GM19351 (cell line): Measurements from ENCODE around the gene CNTNAP2.

Experiments used
- ATAC-seq: cut with Tn5 transposase; IDR thresholded peaks from one replicate; pipeline ENCODE4 v1.9.1; 2021; ENCODE audit warnings: mild to moderate bottlenecking, moderate library complexity; ENCODE audit not compliant: unreplicated experiment

CNTNAP2 gene

DNA sequence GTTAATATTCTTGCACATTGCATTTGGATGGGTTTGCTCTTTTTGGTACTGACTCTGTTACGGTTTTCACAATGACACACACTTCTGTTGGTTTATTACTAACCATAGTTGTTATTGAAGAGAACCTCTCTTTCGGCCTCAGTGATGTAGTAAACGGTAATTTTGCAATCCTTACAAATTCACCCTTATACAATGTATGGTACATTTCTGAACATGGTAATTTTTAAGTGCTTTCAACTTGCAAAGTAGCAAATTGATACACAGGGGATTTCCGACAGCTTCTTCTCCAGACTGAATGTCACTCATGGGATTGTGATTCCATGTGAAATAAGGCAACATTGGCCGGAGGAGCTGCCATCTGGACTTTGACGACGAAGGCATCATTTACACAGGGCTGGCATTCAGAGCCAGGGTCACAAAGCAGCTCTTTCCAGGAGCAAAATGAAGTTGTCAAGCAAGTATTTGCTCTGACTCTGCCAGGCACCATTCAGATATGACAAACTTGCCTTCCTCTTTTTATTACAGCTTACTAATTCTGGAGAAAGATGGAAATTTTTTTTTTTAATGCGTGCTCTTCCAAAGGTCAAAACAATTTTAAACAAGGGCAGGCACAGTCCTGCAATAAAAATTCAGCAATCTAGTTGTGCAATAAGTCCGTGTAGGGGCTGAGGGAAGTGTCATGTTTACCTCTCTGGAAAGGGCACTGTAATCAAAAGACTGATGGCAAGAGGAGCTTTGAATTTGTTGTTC is 1762.5 kb downstream of the CNTNAP2 start:
- no peak for ATAC-seq

DNA sequence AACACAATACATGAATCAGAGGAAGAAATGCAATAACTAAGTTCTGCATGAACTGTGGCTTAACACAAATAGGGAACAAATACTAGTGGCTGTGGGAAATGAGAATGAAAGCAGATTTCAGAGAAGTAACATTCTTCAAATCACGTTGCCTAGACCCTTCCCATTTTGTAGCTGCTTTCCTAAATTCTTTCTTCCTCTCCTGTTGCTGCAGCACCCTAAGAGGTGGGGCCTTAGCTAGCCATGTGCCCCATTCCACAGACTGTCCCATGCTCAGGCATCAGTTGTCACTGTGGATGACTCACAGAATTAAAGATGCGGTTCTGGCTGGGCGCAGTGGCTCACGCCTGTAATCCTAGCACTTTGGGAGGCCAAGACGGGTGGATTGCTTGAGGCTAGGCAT is 1769.3 kb downstream of the CNTNAP2 start:
- no peak for ATAC-seq

DNA sequence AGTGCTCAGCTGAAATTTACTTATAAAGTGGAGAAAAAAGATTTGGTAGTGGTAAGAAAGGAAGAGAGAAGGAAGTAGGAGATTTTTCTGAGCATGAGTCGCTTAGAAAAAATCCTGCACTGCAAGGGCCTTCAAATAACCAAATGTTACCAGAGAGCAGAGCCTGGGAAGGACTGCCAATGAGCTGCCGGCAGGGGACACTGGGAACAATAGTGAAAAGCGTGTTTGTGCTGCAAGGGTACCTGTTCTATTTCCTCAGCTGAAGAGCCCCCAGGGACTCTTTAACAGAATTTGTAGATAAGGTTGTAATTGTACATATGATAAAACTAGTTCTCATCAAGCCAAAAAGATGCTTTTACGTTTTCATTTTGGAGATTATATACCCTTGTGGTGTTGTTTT is 1777.7 kb downstream of the CNTNAP2 start:
- ATAC-seq, result no peak

DNA sequence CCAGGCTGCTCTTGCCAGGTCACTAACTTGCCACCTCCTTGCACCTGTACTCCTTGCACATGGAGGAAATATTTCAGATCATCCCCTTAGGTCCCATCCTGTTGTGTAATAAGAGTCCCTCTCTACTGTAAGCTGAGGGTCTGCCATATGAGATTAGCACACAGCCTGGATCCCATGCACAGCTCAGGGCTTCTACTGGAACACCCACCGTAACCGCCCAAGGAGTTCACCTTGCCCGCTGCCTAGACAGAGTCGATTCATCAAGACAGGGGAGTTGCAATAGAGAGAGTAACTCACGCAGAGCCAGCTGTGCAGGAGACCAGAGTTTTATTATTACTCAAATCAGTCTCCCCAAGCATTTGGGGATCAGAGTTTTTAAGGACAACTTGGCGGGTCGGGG is 1779.5 kb downstream of the CNTNAP2 start:
- ATAC-seq, result no peak

DNA sequence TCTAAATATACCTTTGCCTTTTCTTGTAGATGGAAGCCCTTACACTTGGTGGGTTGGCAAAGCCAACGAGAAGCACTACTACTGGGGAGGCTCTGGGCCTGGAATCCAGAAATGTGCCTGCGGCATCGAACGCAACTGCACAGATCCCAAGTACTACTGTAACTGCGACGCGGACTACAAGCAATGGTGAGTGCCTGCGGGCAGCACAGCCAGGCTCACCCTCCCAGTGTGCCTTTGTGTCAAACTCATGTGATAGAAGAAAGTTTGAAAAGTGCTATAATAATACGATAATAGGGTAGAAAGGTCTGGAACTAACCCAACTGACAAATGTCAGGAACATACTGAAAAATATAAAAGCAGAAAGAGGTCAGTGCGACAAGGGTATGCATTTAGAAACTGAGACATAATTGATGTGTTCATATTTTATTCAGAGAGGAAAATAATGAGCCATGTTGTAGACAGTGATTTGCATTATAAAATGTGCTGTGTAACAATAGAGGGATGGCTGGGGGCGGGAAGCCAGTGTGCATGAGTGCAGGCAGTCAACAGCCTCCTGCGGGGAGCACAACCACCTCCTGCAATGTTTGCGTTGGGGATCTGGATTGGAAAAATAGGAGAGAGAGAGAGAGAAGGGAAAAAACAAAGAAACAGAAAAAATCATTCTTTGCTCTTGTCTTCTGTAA is 1787.1 kb downstream of the CNTNAP2 start:
- no peak for ATAC-seq

DNA sequence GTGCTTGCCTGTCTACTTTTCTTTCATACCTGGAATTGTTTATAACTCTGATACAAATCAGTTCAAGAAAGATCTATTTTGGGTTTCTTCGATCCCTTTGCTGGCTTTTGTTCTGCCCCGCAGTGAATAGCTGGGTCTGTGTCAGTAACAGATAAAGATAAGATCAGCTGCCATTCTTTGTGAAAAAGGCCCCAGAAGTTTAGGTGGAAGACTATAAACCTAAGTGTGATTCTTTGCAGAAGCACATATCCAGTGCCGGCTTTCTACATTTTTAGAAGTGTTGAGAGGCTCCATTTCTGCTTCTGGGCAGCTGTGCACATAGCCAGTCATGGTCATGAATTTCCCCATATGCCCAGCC is 1787.6 kb downstream of the CNTNAP2 start:
- ATAC-seq, result no peak

DNA sequence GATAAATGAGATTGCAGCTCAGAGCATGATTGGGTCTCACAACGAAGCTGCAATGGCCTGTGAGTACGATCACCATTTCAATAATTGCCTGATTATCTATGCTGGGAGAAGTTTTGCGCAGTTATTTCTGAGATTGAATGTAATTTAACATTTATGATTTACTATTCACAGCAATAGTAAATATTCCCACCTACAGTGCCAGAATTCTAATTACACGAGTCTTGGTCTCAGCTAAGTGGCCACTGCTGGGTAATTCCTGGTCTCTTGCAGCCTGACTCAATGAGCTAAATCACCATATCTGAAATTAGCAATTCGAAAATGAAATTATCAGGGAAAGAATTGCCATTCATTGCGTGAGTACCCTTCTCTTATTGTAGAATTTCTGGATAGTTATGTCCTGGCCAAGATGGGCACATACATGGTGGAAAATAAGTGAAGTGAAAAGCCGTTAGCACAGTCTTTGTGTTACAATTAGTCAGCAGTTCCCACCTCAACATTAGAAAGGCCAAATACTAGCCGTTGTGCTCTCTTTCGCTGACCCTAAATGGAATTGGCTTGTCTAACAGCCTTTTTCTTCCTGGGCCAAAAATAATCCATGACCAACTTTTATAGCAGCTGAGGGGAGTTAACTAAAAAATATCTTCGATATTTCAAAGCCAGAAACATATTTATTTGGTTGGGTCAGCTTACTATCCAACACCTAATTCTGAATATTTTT is 1793.0 kb downstream of the CNTNAP2 start:
- ATAC-seq, result no peak

DNA sequence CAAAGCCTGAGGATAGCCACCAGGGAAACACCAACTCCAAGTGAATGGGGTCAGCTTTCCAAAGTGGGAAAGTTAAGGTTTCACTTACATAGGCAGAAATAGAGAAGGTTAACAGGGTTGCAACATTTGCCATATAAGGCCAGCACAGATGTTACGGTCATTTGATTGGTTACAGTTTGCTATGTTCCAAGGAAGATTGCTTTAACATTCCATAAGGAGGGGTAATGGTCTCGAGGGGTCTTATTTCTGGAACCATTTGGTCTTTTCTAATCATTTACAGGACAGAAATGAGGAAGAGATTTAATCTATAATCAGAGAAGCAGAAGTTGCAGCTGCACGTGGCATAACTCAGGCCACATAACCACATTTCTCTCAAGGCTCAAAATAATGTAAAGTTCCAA is 1794.6 kb downstream of the CNTNAP2 start:
- no peak for ATAC-seq

DNA sequence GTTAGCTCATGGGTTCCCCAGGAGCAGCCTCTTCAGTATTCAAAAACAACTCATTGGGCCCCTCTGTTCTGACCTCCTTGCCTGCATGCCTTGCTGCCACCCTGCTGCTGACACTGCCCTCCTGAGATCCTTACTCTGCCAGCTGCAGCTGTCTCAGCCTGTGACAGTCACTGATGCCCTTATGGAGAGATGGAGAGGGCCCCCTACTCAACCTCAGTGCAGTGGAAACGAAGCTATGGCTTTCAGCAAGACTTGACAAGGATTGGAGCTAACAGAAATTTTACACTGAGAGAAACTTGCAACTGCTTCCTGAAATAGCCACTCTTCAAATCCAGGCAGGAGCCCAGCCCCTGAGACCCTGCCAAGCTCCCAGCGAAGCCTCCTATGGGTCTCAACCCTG is 1795.7 kb downstream of the CNTNAP2 start:
- no peak for ATAC-seq

DNA sequence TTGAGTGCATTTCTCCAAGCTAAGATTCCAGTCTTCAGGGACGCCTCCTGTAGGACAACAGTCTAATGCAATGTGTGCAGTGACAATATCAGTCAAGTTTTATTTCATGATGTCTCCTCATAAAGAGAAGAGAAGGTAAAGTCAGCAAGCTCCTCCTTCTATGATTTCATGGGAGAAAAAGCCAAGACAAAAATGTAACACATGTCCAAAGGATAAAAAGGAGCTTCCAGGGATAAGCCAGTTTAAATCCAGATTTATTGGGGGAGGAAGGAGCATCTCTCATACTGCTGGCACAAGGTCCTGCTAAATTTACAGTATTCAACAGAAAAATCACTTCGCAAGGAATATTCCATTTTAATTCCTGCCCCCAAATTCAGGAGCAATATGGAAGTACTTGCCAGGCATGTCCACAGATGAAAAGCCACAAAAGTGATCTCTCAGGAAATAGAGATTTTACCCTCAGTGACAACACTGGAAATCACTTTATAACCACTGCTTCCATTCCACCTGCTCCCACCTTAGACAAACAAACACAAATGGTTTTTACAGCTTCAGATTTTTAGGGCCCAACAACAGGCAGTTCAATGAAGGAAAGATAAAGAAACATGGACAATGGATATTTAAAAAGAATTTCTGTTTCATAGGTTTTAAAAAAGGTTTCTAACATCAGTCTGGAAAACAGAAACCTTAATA is 1796.5 kb downstream of the CNTNAP2 start:
- no peak for ATAC-seq

DNA sequence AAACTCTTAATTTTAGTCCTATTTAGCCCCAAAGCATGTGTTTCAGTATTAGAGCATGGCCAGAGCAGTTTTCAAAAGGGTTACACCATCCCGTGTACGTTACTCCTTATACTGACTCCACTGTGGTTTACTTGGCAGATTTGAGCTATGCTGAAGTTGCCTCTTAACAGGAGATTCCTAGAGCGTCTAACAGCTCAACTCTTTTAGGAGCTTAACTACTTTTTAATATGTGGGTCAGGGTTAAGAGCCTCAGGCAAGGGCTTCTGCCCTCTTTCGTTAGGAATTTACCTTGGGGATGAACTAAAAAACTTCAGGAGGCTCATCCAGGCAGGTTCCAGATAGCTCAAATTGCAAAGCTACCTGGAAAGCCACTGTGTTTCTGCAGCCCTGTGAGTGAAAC is 1799.2 kb downstream of the CNTNAP2 start:
- no peak for ATAC-seq

DNA sequence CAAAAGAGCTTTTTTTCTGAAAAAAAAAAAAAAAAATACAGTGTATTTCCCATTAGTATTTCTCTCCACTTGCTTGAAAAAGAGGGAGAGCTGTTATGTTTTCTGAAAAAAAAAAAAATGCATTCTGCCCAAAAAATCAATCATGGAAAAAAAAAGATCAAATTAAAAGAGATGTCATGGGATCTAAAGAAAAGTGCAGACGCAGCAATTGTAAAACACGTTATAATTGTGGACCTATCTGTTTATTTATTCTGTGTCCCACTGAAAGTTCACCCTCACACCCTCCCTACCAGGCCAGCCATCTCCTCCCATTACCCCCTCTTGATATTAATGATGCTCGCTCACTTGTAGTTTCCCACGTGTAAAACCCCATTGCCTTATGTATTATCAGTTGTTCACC is 1800.0 kb downstream of the CNTNAP2 start:
- ATAC-seq, result no peak

DNA sequence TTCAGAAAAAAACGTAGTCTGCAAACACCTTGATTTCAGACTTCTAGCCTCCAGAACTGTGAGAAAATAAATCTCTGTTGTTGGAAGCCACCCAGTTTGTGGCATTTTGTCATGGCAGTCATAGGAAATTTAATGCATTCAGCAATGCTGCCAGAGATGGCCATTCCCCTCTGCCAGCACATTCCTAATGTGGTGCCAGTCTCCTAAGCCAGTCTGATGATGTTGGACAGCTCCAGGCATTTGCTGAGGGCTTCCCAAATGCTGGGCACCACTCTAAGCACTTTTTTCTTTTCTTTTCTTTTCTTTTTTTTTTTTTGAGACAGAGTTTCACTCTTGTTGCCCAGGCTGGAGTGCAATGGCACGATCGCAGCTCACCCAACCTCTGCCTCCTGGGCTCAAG is 1807.2 kb downstream of the CNTNAP2 start:
- no peak for ATAC-seq

DNA sequence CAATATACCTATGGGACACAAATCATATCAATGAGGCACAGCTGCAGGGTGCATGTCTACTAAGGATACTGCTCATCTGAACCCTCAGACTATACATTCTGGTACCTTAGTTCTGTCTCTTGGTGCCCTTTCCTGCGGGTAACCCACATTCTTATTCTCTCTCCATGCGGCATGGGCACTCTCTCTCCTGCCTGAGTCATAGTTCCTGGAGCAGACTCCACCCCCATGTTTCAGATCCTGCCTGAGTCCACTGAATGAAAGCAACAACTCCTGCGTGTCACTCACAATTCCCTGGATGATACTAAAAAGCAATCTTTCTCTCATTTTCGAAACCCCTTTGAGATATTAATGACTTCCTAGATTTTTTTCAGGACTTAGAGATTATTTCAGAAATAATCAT is 1820.8 kb downstream of the CNTNAP2 start:
- ATAC-seq, result no peak

DNA sequence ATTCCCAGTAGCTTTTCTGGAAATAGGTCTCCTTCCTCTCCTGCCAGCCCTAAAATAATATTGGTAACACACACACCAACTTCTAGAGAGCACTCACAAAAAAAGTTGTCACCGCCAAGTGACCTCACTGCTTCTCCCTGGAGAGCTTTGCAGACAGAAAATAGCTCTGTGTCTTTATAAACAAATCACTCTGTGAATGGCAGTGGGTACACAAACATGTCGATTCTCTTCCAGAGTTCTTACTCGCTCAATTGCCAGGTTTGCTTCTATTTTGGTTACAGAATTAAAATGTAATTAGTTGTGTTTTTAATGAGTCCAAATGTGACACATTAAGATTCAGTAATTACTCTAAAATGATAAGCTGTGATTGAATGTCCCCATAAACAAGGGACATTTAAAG is 1824.8 kb downstream of the CNTNAP2 start:
- ATAC-seq, result no peak

DNA sequence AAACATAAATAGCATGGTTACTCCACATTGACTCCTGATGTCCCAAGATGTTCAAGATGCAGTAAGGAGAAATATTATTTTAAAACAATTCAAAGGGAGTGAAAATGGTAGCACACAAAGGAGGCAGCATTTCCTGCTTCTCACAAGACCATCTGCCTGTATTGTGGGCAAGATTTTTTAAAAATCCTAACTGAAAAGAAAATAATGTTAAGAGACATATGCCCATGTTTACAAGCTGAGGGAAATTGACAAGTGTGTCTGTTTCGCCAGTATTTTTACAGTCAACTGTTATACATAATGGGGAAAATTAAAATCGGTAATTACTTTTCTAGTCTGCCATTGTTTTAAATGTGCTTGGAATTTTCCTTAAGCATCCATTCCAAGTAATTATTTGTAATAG is 1827.7 kb downstream of the CNTNAP2 start:
- ATAC-seq, result no peak

DNA sequence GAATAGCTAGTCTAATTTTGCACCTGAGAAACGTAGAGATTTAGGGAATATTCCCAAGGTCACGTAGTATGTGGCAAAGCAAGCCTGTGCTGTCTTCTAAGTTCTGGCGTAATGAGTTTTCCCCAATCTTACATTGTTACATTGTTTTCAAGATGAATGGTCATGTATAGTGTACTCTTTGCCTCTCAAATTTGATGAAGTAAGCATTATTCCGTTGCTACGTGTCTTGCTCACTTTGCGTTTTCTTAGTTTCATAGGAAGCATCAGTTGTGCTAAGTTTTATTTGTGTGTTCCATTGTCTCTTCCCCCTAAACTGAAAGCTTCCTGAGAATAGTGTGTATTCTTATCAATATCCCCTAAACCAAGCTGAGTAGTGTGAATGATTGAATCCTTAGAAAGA is 1836.3 kb downstream of the CNTNAP2 start:
- no peak for ATAC-seq

DNA sequence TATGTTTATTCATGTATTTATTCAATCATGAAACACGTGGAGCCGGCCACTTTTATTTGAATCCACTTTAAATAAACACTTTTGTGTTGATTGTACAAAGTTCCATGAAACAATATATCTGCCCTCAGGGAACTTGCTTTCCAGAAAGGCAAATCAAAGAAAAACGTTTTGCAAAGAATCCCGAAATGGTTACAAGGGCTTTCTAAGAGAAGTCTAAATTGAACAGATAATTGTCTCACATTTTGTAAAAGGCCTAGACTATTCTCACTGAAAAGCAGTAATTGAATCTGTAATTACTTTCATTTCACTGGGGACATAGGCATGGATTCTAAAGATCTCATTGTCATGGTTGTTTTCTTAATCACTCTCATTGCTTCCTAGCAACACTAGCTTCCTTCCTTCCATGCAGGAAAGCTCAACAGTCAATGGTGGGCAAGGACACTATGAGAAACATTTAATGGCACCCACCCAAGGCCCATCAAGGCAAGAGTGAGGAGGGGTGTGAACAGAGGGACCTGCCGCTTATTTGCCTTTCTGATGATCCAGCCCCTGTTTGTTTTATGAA is 1851.5 kb downstream of the CNTNAP2 start:
- no peak for ATAC-seq

DNA sequence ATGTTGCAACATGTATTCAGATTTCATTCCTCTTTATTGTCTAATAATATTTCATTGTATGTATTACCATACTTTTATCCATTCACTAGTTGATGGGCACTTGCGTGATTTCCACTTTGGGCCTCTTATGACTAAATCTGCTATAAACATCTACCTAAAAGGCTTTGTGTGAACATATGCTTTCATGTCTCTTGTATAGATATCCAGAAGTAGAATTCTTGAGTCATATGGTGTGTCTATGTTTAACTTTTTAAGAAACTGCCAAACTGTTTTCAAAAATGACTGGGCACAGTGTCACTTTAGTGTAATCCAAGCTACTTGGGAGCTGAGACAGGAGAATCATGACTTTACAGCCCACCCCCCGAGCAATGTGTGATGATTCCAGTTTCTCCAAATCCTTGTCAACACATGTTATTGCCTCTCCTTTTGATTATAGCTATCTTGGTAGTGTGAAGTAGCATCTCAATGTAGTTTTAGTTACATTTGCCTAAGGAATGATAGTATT is 1855.1 kb downstream of the CNTNAP2 start:
- ATAC-seq, result no peak

DNA sequence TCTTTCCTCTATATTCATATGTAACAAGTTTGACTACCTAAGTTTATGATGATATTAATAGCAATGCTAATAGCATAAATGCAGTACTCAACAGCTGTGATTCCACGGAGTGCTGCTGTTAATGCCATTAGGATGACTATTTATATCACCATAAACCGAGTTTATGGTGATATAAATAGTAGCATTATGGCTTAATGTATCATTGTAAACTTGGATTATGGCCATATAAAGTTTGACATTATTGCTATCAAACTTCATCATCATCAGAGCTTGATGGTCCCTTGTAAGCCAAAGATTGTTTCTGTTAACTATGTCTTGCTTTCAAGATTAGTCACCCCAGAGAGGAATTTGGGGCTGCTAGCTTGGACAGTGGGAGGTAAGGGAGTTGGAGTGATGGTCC is 1861.6 kb downstream of the CNTNAP2 start:
- no peak for ATAC-seq

DNA sequence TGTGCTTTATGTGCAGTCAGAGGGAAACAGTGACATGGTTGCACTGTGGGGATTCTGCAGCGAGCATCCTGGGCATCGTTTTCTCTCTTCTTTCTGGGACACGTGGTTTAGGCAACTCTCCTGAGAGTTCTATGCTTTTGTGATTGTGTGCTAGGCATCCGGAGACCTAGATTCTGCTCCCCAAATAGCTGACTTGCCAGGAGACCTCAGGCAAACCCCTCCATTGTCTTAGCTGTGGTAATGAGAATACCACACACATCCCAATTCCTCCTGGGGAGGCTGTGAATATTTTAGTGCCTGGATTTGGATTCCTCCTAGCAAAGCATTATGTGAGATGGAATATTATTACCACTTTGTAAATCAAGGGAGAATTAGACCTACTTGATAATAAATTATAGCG is 1862.0 kb downstream of the CNTNAP2 start:
- ATAC-seq, result no peak
